HCT116 (cell line): ENCODE results near the gene CPN2. TPM values are rescaled to one million over a fixed set of nuclear protein-coding genes. Genes with fewer than 3 reads are reported as not detected.

ENCODE experiments used
- ATAC-seq: fragments of 200-7000 bp; cut with Tn5 transposase; 2 replicates; pipeline ENCODE4 v1.9.1; 2020; ENCODE audit warnings: mild to moderate bottlenecking, moderate library complexity
- BruUV-seq: library from RNA; stranded (reverse); fragments of 400-500 nt; replicated peaks from 2 replicates; lab custom pipeline; 2021; lab: Mats Ljungman, UMichigan
- CTCF ChIA-PET: fragments of 300-600 bp; sonication (Branson Sonifier 250); formaldehyde crosslinking; loops from one replicate; lab custom pipeline; 2021; ENCODE audit warnings: antibody characterized with exemption; lab: Charles Lee
- POLR2A ChIA-PET: fragments of 300-600, 350-600 bp; sonication (Branson Sonifier 250); formaldehyde crosslinking; loops from one replicate; lab custom pipeline; 2021; ENCODE audit warnings: antibody characterized with exemption; lab: Charles Lee
- RAD21 ChIA-PET, 2 experiments: fragments of 300-600 bp; sonication (Branson Sonifier 250); formaldehyde crosslinking; loops; one replicate each; lab custom pipeline; 2023; ENCODE audit warnings: low total read pairs in 2 of 2; ENCODE audit not compliant: uncharacterized antibody in 2 of 2, unreplicated experiment in 2 of 2, low non-redundant PET in 1 of 2; lab: Charles Lee
- DNase-seq: peaks from one replicate; pipeline ENCODE4 v3.0.0-alpha.2; 2010; ENCODE audit warnings: low read depth, low spot score
- H2AFZ ChIP-seq: fragments of 200-600 bp; shearing (Covaris generic), sonication (generic); 2 replicates; pipeline ENCODE4 v1.6.1; 2017; ENCODE audit warnings: low read depth, mixed run types, mixed read lengths, antibody characterized with exemption, low read length; ENCODE audit not compliant: poor library complexity, severe bottlenecking
- H3K27ac ChIP-seq: 2 replicates; pipeline ENCODE4 v1.5.1; 2012; ENCODE audit warnings: low read depth, low read length
- H3K27me3 ChIP-seq: fragments of 200-600 bp; sonication (generic); 2 replicates; pipeline ENCODE4 v1.6.1; 2016; ENCODE audit warnings: mixed run types, low read length, mixed read lengths; ENCODE audit not compliant: insufficient read depth
- H3K36me3 ChIP-seq, 2 experiments: fragments of 200-500 bp in 1 of 2; fragments of 200-600 bp in 1 of 2; sonication (Bioruptor generic) in 1 of 2; sonication (generic) in 1 of 2; 2 replicates each; pipeline versions ENCODE4 v1.5.1 to v1.6.1; 2014 to 2016; ENCODE audit warnings: low read length in 2 of 2, inconsistent platforms in 1 of 2, mixed read lengths in 1 of 2, mixed run types in 1 of 2; ENCODE audit not compliant: insufficient read depth in 2 of 2, control insufficient read depth in 1 of 2
- H3K4me1 ChIP-seq, 2 experiments: fragments of 200-600 bp in 1 of 2; sonication (generic) in 1 of 2; 2 replicates each; pipeline versions ENCODE4 v1.5.1 to v1.6.1; 2012 to 2017; ENCODE audit warnings: low read length in 2 of 2, inconsistent platforms in 1 of 2, mild to moderate bottlenecking in 1 of 2, mixed read lengths in 1 of 2, mixed run types in 1 of 2, moderate library complexity in 1 of 2; ENCODE audit not compliant: insufficient read depth in 2 of 2, control insufficient read depth in 1 of 2
- H3K4me2 ChIP-seq: fragments of 200-600 bp; sonication (generic); 2 replicates; pipeline ENCODE4 v1.6.1; 2017; ENCODE audit warnings: mixed run types, low read length, mixed read lengths
- H3K4me3 ChIP-seq, 2 experiments: fragments of 200-600 bp in 1 of 2; sonication (generic) in 1 of 2; replicated peaks in 1 of 2; 2 replicates each; pipeline ENCODE4 v1.5.1; 2011 to 2016; ENCODE audit warnings: low read length in 2 of 2, control low read depth in 1 of 2, low read depth in 1 of 2, mild to moderate bottlenecking in 1 of 2, mixed read lengths in 1 of 2, mixed run types in 1 of 2
- H3K79me2 ChIP-seq: fragments of 200-600 bp; sonication (generic); 2 replicates; pipeline ENCODE4 v1.6.1; 2017; ENCODE audit warnings: mild to moderate bottlenecking, mixed run types, low read length, moderate library complexity, mixed read lengths; ENCODE audit not compliant: insufficient read depth
- H3K9ac ChIP-seq: fragments of 200-600 bp; sonication (generic); 2 replicates; pipeline ENCODE4 v1.6.1; 2016; ENCODE audit warnings: low read length, mixed read lengths
- H3K9me2 ChIP-seq: fragments of 200-600 bp; sonication (generic), shearing (Covaris generic); 2 replicates; pipeline ENCODE4 v1.6.1; 2017; ENCODE audit warnings: mixed run types, mild to moderate bottlenecking, moderate library complexity; ENCODE audit not compliant: insufficient read depth
- H3K9me3 ChIP-seq, 2 experiments: fragments of 200-500 bp in 1 of 2; fragments of 200-600 bp in 1 of 2; sonication (Bioruptor generic) in 1 of 2; sonication (generic) in 1 of 2; 2 replicates each; pipeline ENCODE4 v1.6.1; 2014 to 2017; ENCODE audit warnings: low read length in 2 of 2, mixed read lengths in 2 of 2, inconsistent platforms in 1 of 2, low read depth in 1 of 2, mild to moderate bottlenecking in 1 of 2, mixed run types in 1 of 2, moderate library complexity in 1 of 2; ENCODE audit not compliant: control insufficient read depth in 1 of 2, insufficient read depth in 1 of 2
- H4K20me1 ChIP-seq: fragments of 200-600 bp; sonication (generic), shearing (Covaris generic); 2 replicates; pipeline ENCODE4 v1.6.1; 2017; ENCODE audit warnings: mixed run types, mild to moderate bottlenecking, moderate library complexity; ENCODE audit not compliant: insufficient read depth
- ATF3 ChIP-seq: IDR thresholded peaks from 2 replicates; pipeline ENCODE4 v1.6.1; 2012
- EGR1 ChIP-seq: IDR thresholded peaks from 2 replicates; pipeline ENCODE4 v1.6.1; 2012; ENCODE audit warnings: low read depth
- ELF1 ChIP-seq: IDR thresholded peaks from 2 replicates; pipeline ENCODE4 v1.6.1; 2012; ENCODE audit warnings: low read depth, borderline replicate concordance
- EZH2 ChIP-seq: fragments of 200-600 bp; sonication (generic); IDR thresholded peaks from 2 replicates; pipeline ENCODE4 v1.6.1; 2017; ENCODE audit warnings: antibody characterized with exemption, mixed run types
- FOSL1 ChIP-seq: IDR thresholded peaks from 2 replicates; pipeline ENCODE4 v1.6.1; 2012; ENCODE audit warnings: low read depth
- POLR2AphosphoS5 ChIP-seq: IDR thresholded peaks from 2 replicates; pipeline ENCODE4 v1.6.1; 2011; ENCODE audit warnings: mild to moderate bottlenecking, low read depth, low read length, moderate library complexity
- RAD21 ChIP-seq: IDR thresholded peaks from 2 replicates; pipeline ENCODE4 v1.6.1; 2012; ENCODE audit warnings: low read depth, mild to moderate bottlenecking
- SIN3A ChIP-seq: IDR thresholded peaks from 2 replicates; pipeline ENCODE4 v1.6.1; 2012; ENCODE audit warnings: low read depth
- SRF ChIP-seq: IDR thresholded peaks from 2 replicates; pipeline ENCODE4 v1.6.1; 2012; ENCODE audit warnings: low read depth
- ZFX ChIP-seq: fragments of 450-650 bp; IDR thresholded peaks from 2 replicates; pipeline ENCODE4 v1.6.1; 2017
- intact Hi-C: fragments of 100-400 bp; cut with micrococcal nuclease; formaldehyde crosslinking; loops from 2 replicates; pipeline ENCODE4 v1.10.0; 2022
- total RNA-seq: library from RNA; stranded (reverse); gene quantifications from one replicate; pipeline ENCODE4 v1.2.1, GENCODE V29; 2021; ENCODE audit not compliant: unreplicated experiment
- TF ChIP-seq, protein P1 (sequence below), 3 experiments: fragments of 200-600 bp in 1 of 3; sonication (generic) in 1 of 3; IDR thresholded peaks in 2 of 3; conservative IDR thresholded peaks in 1 of 3; 2 replicates each; pipeline ENCODE4 v1.5.1; 2012 to 2017; ENCODE audit warnings: low read depth in 2 of 3, low read length in 2 of 3, antibody characterized with exemption in 1 of 3, borderline replicate concordance in 1 of 3, control low read depth in 1 of 3, mild to moderate bottlenecking in 1 of 3, mixed read lengths in 1 of 3, mixed run types in 1 of 3, moderate library complexity in 1 of 3; ENCODE audit not compliant: insufficient read depth in 1 of 3
- TF ChIP-seq, protein P2 (sequence below): IDR thresholded peaks from 2 replicates; pipeline ENCODE4 v1.6.1; 2012; ENCODE audit warnings: low read depth

Gene CPN2
- total RNA-seq, 1 experiment from 2014 or later: not detected

GRCh38 chr3:194364314-194364651 is 13.2 kb upstream of the CPN2 start:
- H3K9me2 ChIP-seq: no peaks in the 10 kb centered on the region
- peaks cover 0 to 2% of the 10 kb centered on the region in 2 experiments; a peak in 1 of 4 replicates for H3K4me1 ChIP-seq
- H3K4me2 ChIP-seq: no peak overlapping the region
- no peak overlapping the region for H3K4me3 ChIP-seq
- ChIA-PET RAD21 (no interaction called here), POLR2A (no interaction called here), CTCF (no interaction called here)
- H3K36me3 ChIP-seq: no peaks in the 10 kb centered on the region
- no peak overlapping the region for H2AFZ ChIP-seq
- H3K27me3 ChIP-seq: no peaks in the 10 kb centered on the region; the same call in 1 of the 2 replicates
- H3K9ac ChIP-seq: no peak overlapping the region
- intact Hi-C loops: no loop called here
- no peaks in the 10 kb centered on the region for H4K20me1 ChIP-seq
- H3K27ac ChIP-seq: no peak overlapping the region
- DNase-seq: no peak
- ATAC-seq: no peak
- H3K79me2 ChIP-seq: no peaks in the 10 kb centered on the region
- no peaks in the 10 kb centered on the region for H3K9me3 ChIP-seq
- BruUV-seq: no TSS peak
- TF ChIP-seq SRF (no peak), RAD21 (no peak), EZH2 (no peak), POLR2AphosphoS5 (no peak), ATF3 (no peak), ZFX (no peak), SIN3A (no peak), ELF1 (no peak), FOSL1 (no peak), EGR1 (no peak)
- TF ChIP-seq, protein P1, sequence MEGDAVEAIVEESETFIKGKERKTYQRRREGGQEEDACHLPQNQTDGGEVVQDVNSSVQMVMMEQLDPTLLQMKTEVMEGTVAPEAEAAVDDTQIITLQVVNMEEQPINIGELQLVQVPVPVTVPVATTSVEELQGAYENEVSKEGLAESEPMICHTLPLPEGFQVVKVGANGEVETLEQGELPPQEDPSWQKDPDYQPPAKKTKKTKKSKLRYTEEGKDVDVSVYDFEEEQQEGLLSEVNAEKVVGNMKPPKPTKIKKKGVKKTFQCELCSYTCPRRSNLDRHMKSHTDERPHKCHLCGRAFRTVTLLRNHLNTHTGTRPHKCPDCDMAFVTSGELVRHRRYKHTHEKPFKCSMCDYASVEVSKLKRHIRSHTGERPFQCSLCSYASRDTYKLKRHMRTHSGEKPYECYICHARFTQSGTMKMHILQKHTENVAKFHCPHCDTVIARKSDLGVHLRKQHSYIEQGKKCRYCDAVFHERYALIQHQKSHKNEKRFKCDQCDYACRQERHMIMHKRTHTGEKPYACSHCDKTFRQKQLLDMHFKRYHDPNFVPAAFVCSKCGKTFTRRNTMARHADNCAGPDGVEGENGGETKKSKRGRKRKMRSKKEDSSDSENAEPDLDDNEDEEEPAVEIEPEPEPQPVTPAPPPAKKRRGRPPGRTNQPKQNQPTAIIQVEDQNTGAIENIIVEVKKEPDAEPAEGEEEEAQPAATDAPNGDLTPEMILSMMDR (IDR thresholded peaks at IDR 0.05 in 2 of 3, conservative IDR thresholded peaks at IDR 0.05 in 1 of 3; ENCODE audit: borderline replicate concordance in 1 of 3, insufficient read depth in 1 of 3, low read depth in 2 of 3, low read length in 2 of 3): no peak
- TF ChIP-seq, protein P2, sequence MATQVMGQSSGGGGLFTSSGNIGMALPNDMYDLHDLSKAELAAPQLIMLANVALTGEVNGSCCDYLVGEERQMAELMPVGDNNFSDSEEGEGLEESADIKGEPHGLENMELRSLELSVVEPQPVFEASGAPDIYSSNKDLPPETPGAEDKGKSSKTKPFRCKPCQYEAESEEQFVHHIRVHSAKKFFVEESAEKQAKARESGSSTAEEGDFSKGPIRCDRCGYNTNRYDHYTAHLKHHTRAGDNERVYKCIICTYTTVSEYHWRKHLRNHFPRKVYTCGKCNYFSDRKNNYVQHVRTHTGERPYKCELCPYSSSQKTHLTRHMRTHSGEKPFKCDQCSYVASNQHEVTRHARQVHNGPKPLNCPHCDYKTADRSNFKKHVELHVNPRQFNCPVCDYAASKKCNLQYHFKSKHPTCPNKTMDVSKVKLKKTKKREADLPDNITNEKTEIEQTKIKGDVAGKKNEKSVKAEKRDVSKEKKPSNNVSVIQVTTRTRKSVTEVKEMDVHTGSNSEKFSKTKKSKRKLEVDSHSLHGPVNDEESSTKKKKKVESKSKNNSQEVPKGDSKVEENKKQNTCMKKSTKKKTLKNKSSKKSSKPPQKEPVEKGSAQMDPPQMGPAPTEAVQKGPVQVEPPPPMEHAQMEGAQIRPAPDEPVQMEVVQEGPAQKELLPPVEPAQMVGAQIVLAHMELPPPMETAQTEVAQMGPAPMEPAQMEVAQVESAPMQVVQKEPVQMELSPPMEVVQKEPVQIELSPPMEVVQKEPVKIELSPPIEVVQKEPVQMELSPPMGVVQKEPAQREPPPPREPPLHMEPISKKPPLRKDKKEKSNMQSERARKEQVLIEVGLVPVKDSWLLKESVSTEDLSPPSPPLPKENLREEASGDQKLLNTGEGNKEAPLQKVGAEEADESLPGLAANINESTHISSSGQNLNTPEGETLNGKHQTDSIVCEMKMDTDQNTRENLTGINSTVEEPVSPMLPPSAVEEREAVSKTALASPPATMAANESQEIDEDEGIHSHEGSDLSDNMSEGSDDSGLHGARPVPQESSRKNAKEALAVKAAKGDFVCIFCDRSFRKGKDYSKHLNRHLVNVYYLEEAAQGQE: no peak
